ENCODE data around the gene AKR7A2. TPM values are rescaled to one million over a fixed set of nuclear protein-coding genes. Genes with fewer than 3 reads are reported as not detected.

Gene AKR7A2
- total RNA-seq, 1 donor from 2014 or later = 63.8 TPM

- no peaks in the 10 kb centered on the region for H3K27me3 ChIP-seq
- no peaks in the 10 kb centered on the region for H3K9me3 ChIP-seq
- H3K4me1 ChIP-seq = peaks cover 48% of the 10 kb centered on the region
- DNase-seq (ENCODE audit: extremely low spot score in 2 of 2) = no peak
- no peak overlapping the region for H3K4me3 ChIP-seq
- H3K27ac ChIP-seq = no peak overlapping the region
- peaks cover 0 to 4% of the 10 kb centered on the region in 2 donors for H3K36me3 ChIP-seq
- intact Hi-C loops (cut with DNase I) = no loop called here
- TF ChIP-seq POLR2AphosphoS5 (IDR thresholded peaks at IDR 0.05; ENCODE audit: insufficient read depth in 1 of 2, low read depth in 1 of 2) = no peak
Observed at GRCh38 chr1:19315378-19316198, 3.6 kb upstream of the AKR7A2 start.

GRCh38 chr1:19313961-19314882 is 2.3 kb upstream of the AKR7A2 start:
- Histone ChIP-seq H3K36me3 (peaks cover 0 to 4% of the 10 kb centered on the region in 2 donors), H3K27ac (no peak overlapping the region), H3K27me3 (no peaks in the 10 kb centered on the region), H3K4me1 (peaks cover 60% of the 10 kb centered on the region), H3K4me3 (no peak overlapping the region), H3K9me3 (no peaks in the 10 kb centered on the region)
- no peak for DNase-seq (ENCODE audit: extremely low spot score in 2 of 2)
- TF ChIP-seq CTCF (IDR thresholded peaks at IDR 0.05) (no peak), POLR2A (IDR thresholded peaks at IDR 0.05) (no peak), POLR2AphosphoS5 (IDR thresholded peaks at IDR 0.05; ENCODE audit: insufficient read depth in 1 of 2, low read depth in 1 of 2) (no peak)
- intact Hi-C loops (cut with DNase I) = no loop called here

- Histone ChIP-seq H3K9me3 (no peaks in the 10 kb centered on the region), H3K4me1 (peaks cover 66% of the 10 kb centered on the region), H3K36me3 (peaks cover 0 to 5% of the 10 kb centered on the region in 2 donors), H3K27ac (no peak overlapping the region), H3K27me3 (no peaks in the 10 kb centered on the region), H3K4me3 (no peak overlapping the region)
- DNase-seq (ENCODE audit: extremely low spot score in 2 of 2) = no peak
- intact Hi-C loops (cut with DNase I) = no loop called here
- TF ChIP-seq POLR2A (IDR thresholded peaks at IDR 0.05) (no peak), CTCF (IDR thresholded peaks at IDR 0.05) (no peak), POLR2AphosphoS5 (IDR thresholded peaks at IDR 0.05; ENCODE audit: insufficient read depth in 1 of 2, low read depth in 1 of 2) (no peak)
Observed at GRCh38 chr1:19313636-19313959, 1.7 kb upstream of the AKR7A2 start.

GRCh38 chr1:19312782-19313635 is 1.1 kb upstream of the AKR7A2 start:
- peaks cover 66% of the 10 kb centered on the region for H3K4me1 ChIP-seq
- no peaks in the 10 kb centered on the region for H3K27me3 ChIP-seq
- TF ChIP-seq POLR2A (IDR thresholded peaks at IDR 0.05) = no peak
- no peak for TF ChIP-seq POLR2AphosphoS5 (IDR thresholded peaks at IDR 0.05; ENCODE audit: insufficient read depth in 1 of 2, low read depth in 1 of 2)
- no peak for TF ChIP-seq CTCF (IDR thresholded peaks at IDR 0.05)
- H3K9me3 ChIP-seq = no peaks in the 10 kb centered on the region
- H3K27ac ChIP-seq = peak overlapping the region; percentile 96
- peak overlapping the region; percentile 90 to 94 for H3K4me3 ChIP-seq
- no peak for DNase-seq (ENCODE audit: extremely low spot score in 2 of 2)
- intact Hi-C loops (cut with DNase I) = no loop called here
- peaks cover 0 to 8% of the 10 kb centered on the region in 2 donors for H3K36me3 ChIP-seq

GRCh38 chr1:19311503-19311930 is 427 bp downstream of the AKR7A2 start:
- Histone ChIP-seq H3K36me3 (peaks cover 0 to 23% of the 10 kb centered on the region in 2 donors), H3K4me1 (peaks cover 65% of the 10 kb centered on the region), H3K27ac (peak overlapping the region; percentile 86), H3K27me3 (no peaks in the 10 kb centered on the region), H3K4me3 (peak overlapping the region; percentile 90 to 94), H3K9me3 (no peaks in the 10 kb centered on the region)
- no peak for DNase-seq (ENCODE audit: extremely low spot score in 2 of 2)
- intact Hi-C loops (cut with DNase I) = no loop called here
- no peak for TF ChIP-seq CTCF (IDR thresholded peaks at IDR 0.05)
- no peak for TF ChIP-seq POLR2A (IDR thresholded peaks at IDR 0.05)
- TF ChIP-seq POLR2AphosphoS5 (IDR thresholded peaks at IDR 0.05; ENCODE audit: insufficient read depth in 1 of 2, low read depth in 1 of 2) = no peak

All from vagina (tissue), 2 donors.